PFSK-1 (cell line): ENCODE results near the gene GNB1L.

Source experiments
- POLR2AphosphoS5 ChIP-seq: IDR thresholded peaks from 2 replicates; pipeline ENCODE4 v1.6.1; 2012; ENCODE audit warnings: low read depth, mild to moderate bottlenecking, control low read depth, low read length, moderate library complexity
- TF ChIP-seq, protein P1 (sequence below), 2 experiments: IDR thresholded peaks; 2 replicates each; pipeline versions ENCODE4 v1.6.1 to v1.8.0; 2011 to 2012; ENCODE audit warnings: low read depth in 2 of 2, low read length in 2 of 2, control low read depth in 1 of 2, inconsistent platforms in 1 of 2, mild to moderate bottlenecking in 1 of 2, moderate library complexity in 1 of 2; ENCODE audit not compliant: insufficient read depth in 1 of 2

DNA sequence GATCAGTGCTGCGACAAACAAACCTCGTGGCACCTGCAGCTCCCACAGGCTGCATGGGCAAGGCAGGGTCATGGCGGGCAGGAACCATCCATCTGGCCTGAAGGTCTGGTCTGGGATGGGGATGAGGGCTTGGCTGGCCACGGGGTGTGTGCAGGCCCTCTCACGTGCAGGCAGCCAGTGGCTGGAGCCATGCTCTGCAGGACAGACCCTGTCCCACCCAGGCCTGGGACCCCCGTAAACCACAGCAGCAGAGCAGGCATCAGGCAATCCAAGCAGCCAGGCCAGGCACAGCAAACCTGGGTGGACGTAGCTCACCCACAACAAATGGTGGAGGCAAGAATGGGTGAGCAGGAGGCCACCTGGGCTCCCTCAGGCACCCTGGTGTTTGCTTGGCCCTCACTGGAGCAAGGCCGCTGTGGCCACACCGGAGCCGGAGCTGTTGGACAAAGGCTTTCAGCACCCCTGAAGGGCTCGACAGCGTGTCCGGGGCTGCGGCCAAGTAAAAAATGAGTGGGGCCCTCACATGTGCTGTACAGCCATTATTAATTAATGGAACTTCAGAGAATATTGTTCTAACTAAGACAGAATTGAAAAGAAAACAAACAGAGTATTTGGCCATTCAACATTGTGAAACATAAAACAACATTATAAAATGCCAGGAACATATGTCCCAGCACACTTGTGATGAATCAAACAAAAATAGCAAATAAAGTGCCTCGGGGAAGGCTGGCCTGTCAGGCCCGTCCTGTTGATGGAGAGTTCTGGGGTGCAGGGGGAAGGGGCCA lies 24.0 kb upstream of the GNB1L start:
- TF ChIP-seq POLR2AphosphoS5 = no peak
- TF ChIP-seq, protein P1, sequence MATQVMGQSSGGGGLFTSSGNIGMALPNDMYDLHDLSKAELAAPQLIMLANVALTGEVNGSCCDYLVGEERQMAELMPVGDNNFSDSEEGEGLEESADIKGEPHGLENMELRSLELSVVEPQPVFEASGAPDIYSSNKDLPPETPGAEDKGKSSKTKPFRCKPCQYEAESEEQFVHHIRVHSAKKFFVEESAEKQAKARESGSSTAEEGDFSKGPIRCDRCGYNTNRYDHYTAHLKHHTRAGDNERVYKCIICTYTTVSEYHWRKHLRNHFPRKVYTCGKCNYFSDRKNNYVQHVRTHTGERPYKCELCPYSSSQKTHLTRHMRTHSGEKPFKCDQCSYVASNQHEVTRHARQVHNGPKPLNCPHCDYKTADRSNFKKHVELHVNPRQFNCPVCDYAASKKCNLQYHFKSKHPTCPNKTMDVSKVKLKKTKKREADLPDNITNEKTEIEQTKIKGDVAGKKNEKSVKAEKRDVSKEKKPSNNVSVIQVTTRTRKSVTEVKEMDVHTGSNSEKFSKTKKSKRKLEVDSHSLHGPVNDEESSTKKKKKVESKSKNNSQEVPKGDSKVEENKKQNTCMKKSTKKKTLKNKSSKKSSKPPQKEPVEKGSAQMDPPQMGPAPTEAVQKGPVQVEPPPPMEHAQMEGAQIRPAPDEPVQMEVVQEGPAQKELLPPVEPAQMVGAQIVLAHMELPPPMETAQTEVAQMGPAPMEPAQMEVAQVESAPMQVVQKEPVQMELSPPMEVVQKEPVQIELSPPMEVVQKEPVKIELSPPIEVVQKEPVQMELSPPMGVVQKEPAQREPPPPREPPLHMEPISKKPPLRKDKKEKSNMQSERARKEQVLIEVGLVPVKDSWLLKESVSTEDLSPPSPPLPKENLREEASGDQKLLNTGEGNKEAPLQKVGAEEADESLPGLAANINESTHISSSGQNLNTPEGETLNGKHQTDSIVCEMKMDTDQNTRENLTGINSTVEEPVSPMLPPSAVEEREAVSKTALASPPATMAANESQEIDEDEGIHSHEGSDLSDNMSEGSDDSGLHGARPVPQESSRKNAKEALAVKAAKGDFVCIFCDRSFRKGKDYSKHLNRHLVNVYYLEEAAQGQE (IDR thresholded peaks at IDR 0.05; ENCODE audit: insufficient read depth in 1 of 2, low read depth in 2 of 2, low read length in 2 of 2) = no peak
